PC-3 (cell line): Measurements from ENCODE around the gene CRY2. TPM values are rescaled to one million over a fixed set of nuclear protein-coding genes. Genes with fewer than 3 reads are reported as not detected.
"Not testable (repeated sequence)": the region's sequence is repeated elsewhere in the genome, so short reads cannot be mapped to it uniquely, and the experiment has no call there.

ENCODE experiments used
- ATAC-seq: fragments of 200-7000 bp; cut with Tn5 transposase; 2 replicates; pipeline ENCODE4 v1.9.1; 2020; ENCODE audit warnings: mild to moderate bottlenecking, moderate library complexity
- BruUV-seq: library from RNA; stranded (reverse); fragments of 400-500 nt; replicated peaks from 2 replicates; lab custom pipeline; 2021; lab: Mats Ljungman, UMichigan
- CTCF ChIA-PET: fragments of 300-600 bp; sonication (Branson Sonifier 250); formaldehyde crosslinking; loops from one replicate; lab custom pipeline; 2022; ENCODE audit warnings: antibody characterized with exemption; lab: Charles Lee
- POLR2A ChIA-PET: fragments of 300-600 bp; sonication (Branson Sonifier 250); formaldehyde crosslinking; loops from one replicate; lab custom pipeline; 2022; ENCODE audit warnings: antibody characterized with exemption; ENCODE audit not compliant: unreplicated experiment; lab: Charles Lee
- DNase-seq: peaks from one replicate; pipeline ENCODE4 v3.0.0-alpha.2; 2015
- H2AFZ ChIP-seq: fragments of 300-600 bp; sonication (generic); 2 replicates; pipeline ENCODE4 v1.6.0; 2016; ENCODE audit warnings: antibody characterized with exemption, low read length
- H3F3A ChIP-seq: fragments of 300-600 bp; sonication (generic); one replicate; pipeline ENCODE4 v1.6.0; 2017; ENCODE audit warnings: antibody characterized with exemption, low read length, control low read depth, mild to moderate bottlenecking; ENCODE audit not compliant: unreplicated experiment
- H3K27ac ChIP-seq: fragments of 300-600 bp; sonication (generic); 2 replicates; pipeline ENCODE4 v1.5.1; 2016; ENCODE audit warnings: mild to moderate bottlenecking, low read length
- H3K27me3 ChIP-seq: fragments of 300-600 bp; sonication (generic); 2 replicates; pipeline ENCODE4 v1.6.1; 2016; ENCODE audit warnings: low read length, mixed read lengths
- H3K36me3 ChIP-seq: fragments of 300-600 bp; sonication (generic); 2 replicates; pipeline ENCODE4 v1.6.1; 2016; ENCODE audit warnings: low read depth, mixed run types, low read length, mixed read lengths
- H3K4me1 ChIP-seq: fragments of 300-600 bp; sonication (generic); 2 replicates; pipeline ENCODE4 v1.5.1; 2016; ENCODE audit warnings: low read length; ENCODE audit not compliant: insufficient read depth
- H3K4me2 ChIP-seq: fragments of 300-600 bp; sonication (generic); 2 replicates; pipeline ENCODE4 v1.6.0; 2016; ENCODE audit warnings: low read length
- H3K4me3 ChIP-seq: fragments of 300-600 bp; sonication (generic); 2 replicates; pipeline ENCODE4 v1.5.1; 2016; ENCODE audit warnings: mild to moderate bottlenecking, low read length, mixed read lengths
- H3K79me2 ChIP-seq: fragments of 300-600 bp; sonication (generic); 2 replicates; pipeline ENCODE4 v1.6.1; 2017; ENCODE audit warnings: low read length, mixed read lengths
- H3K9ac ChIP-seq: fragments of 300-600 bp; sonication (generic); 2 replicates; pipeline ENCODE4 v1.6.0; 2016; ENCODE audit warnings: mild to moderate bottlenecking, low read length
- H3K9me2 ChIP-seq: fragments of 300-600 bp; sonication (generic); replicated peaks from 2 replicates; pipeline ENCODE4 v1.6.1; 2016; ENCODE audit warnings: mixed run types, low read length, mixed read lengths
- H3K9me3 ChIP-seq: fragments of 300-600 bp; sonication (generic); 2 replicates; pipeline ENCODE4 v1.6.1; 2016; ENCODE audit warnings: low read length, mixed read lengths
- H4K20me1 ChIP-seq: fragments of 300-600 bp; sonication (generic); 2 replicates; pipeline ENCODE4 v1.6.1; 2016; ENCODE audit warnings: low read length, mixed read lengths
- EZH2 ChIP-seq: fragments of 300-600 bp; sonication (generic); IDR thresholded peaks from one replicate; pipeline ENCODE4 v1.6.1; 2017; ENCODE audit warnings: antibody characterized with exemption, mild to moderate bottlenecking, low read length; ENCODE audit not compliant: unreplicated experiment
- EZH2phosphoT487 ChIP-seq: fragments of 300-600 bp; sonication (generic); IDR thresholded peaks from 2 replicates; pipeline ENCODE4 v1.6.1; 2018; ENCODE audit warnings: mild to moderate bottlenecking, antibody characterized with exemption, low read length, borderline replicate concordance
- intact Hi-C: fragments of 100-400 bp; cut with micrococcal nuclease; formaldehyde crosslinking; loops from 2 replicates; pipeline ENCODE4 v1.9.0; 2023
- total RNA-seq: library from RNA; depleted of rRNA; stranded (reverse); fragments of >200 nt; gene quantifications from 2 replicates; pipeline ENCODE4 v1.2.3, GENCODE V29; 2014
- TF ChIP-seq, protein P1 (sequence below): fragments of 300-600 bp; sonication (generic); conservative IDR thresholded peaks from 2 replicates; pipeline ENCODE4 v1.5.1; 2017; ENCODE audit warnings: antibody characterized with exemption, low read depth, mild to moderate bottlenecking, low read length

Gene CRY2
- total RNA-seq, 1 experiment from 2014 or later: 9.5 TPM

DNA sequence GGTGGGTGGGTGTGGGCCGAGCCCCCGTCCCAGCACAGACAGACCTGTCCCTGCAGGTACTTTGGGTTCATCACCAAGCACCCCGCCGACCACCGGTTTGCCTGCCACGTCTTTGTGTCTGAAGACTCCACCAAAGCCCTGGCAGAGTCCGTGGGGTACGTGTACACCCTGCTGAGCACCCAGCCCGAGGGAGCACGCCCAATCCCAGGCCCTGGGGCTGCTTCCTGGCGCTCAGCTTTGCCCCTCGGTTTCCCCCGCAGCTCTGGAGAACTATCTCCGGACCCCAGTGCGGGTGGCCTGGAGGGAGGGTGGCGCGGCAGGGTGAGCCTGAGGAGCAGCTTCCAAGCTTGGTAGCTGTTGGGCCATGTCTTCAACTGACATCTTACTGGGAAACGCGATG is 57.8 kb downstream of the CRY2 start:
- CTCF ChIA-PET: no interaction called here

DNA sequence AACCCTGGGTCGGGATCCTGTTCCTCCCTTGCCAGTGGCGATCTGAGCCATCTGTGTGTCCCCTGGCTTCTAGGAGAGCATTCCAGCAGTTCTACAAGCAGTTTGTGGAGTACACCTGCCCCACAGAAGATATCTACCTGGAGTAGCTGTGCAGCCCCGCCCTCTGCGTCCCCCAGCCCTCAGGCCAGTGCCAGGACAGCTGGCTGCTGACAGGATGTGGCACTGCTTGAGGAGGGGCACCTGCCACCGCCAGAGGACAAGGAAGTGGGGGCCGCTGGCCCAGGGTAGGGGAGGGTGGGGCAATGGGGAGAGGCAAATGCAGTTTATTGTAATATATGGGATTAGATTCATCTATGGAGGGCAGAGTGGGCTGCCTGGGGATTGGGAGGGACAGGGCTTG is 58.3 kb downstream of the CRY2 start:
- intact Hi-C loops, H2AFZ ChIP-seq, H3K4me1 ChIP-seq, BruUV-seq, H3K9me2 ChIP-seq, H3K27ac ChIP-seq, H3K4me3 ChIP-seq, CTCF ChIA-PET, POLR2A ChIA-PET, H3K9ac ChIP-seq, ATAC-seq, H3F3A ChIP-seq, H3K79me2 ChIP-seq, DNase-seq, H3K9me3 ChIP-seq, H3K27me3 ChIP-seq, H4K20me1 ChIP-seq, H3K36me3 ChIP-seq, H3K4me2 ChIP-seq: not testable (repeated sequence)

More for the DNA sequence above, 57.8 kb downstream of the CRY2 start:
- H3K27ac ChIP-seq: no peak overlapping the region
- no peak overlapping the region for H3K4me2 ChIP-seq
- H3K9me3 ChIP-seq: no peaks in the 10 kb centered on the region
- no peak overlapping the region for H3K4me3 ChIP-seq
- TF ChIP-seq EZH2 (no peak), EZH2phosphoT487 (no peak)
- TF ChIP-seq, protein P1, sequence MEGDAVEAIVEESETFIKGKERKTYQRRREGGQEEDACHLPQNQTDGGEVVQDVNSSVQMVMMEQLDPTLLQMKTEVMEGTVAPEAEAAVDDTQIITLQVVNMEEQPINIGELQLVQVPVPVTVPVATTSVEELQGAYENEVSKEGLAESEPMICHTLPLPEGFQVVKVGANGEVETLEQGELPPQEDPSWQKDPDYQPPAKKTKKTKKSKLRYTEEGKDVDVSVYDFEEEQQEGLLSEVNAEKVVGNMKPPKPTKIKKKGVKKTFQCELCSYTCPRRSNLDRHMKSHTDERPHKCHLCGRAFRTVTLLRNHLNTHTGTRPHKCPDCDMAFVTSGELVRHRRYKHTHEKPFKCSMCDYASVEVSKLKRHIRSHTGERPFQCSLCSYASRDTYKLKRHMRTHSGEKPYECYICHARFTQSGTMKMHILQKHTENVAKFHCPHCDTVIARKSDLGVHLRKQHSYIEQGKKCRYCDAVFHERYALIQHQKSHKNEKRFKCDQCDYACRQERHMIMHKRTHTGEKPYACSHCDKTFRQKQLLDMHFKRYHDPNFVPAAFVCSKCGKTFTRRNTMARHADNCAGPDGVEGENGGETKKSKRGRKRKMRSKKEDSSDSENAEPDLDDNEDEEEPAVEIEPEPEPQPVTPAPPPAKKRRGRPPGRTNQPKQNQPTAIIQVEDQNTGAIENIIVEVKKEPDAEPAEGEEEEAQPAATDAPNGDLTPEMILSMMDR: no peak
- no peaks in the 10 kb centered on the region for H3K27me3 ChIP-seq
- H2AFZ ChIP-seq: no peak overlapping the region
- 0 out of 2 replicates have a peak, but pooled peaks cover 7% of the 10 kb centered on the region for H3K4me1 ChIP-seq
- intact Hi-C loops: no loop called here
- BruUV-seq: no TSS peak
- H3K9ac ChIP-seq: no peak overlapping the region
- POLR2A ChIA-PET: no interaction called here
- ATAC-seq: no peak
- no peak for DNase-seq
- no peaks in the 10 kb centered on the region for H3K9me2 ChIP-seq
- no peaks in the 10 kb centered on the region for H3F3A ChIP-seq
- H3K79me2 ChIP-seq: no peaks in the 10 kb centered on the region
- H3K36me3 ChIP-seq: no peaks in the 10 kb centered on the region
- no peaks in the 10 kb centered on the region for H4K20me1 ChIP-seq

DNA sequence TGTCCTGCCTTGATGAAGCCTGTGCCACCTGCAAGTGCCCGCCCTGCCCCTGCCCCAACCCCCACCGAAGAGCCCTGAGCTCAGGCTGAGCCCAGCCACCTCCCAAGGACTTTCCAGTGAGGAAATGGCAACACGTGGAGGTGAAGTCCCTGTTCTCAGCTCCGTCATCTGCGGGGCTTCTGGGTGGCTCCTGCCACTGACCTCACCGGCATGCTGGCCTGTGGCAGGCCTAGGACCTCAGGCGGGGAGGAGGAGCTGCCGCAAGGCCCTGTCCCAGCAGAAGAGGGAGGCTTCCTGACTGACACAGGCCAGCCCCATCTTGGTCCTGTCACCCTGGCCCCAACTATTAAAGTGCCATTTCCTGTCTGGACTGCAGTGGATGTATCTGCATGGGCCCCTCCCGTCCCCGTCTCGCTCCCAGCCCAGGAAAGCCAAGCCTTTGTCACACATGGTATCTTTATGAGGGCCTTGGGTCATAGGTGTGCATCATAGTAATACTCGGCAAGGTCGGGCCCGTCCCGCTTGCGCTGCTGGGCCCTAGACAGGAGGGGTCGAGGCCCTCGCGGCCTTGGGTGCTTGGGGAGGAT is 58.9 kb downstream of the CRY2 start:
- Histone ChIP-seq H3K27me3 (no peaks in the 10 kb centered on the region), H3K36me3 (no peaks in the 10 kb centered on the region; the same call in 1 of the 2 replicates), H3K9ac (no peak overlapping the region), H3K4me3 (no peak overlapping the region), H3K79me2 (no peaks in the 10 kb centered on the region), H3K9me3 (no peaks in the 10 kb centered on the region), H3K9me2 (no peaks in the 10 kb centered on the region), H3K4me2 (no peak overlapping the region), H3K27ac (no peak overlapping the region), H3F3A (no peaks in the 10 kb centered on the region), H2AFZ (no peak overlapping the region), H4K20me1 (no peaks in the 10 kb centered on the region), H3K4me1 (no peaks in the 10 kb centered on the region)
- BruUV-seq: no TSS peak
- DNase-seq (no peak), ATAC-seq (no peak; the same call in 1 of the 2 replicates)
- TF ChIP-seq EZH2phosphoT487 (no peak), EZH2 (no peak)
- TF ChIP-seq, protein P1: no peak
- POLR2A ChIA-PET: no interaction called here
- CTCF ChIA-PET: no interaction called here
- intact Hi-C loops: no loop called here
